OCI-M2 (cell line): Measurements from ENCODE around the gene PCP4L1.
"Not testable (repeated sequence)": the region's sequence is repeated elsewhere in the genome, so short reads cannot be mapped to it uniquely, and the experiment has no call there.

Experiments
- DNase-seq: peaks from one replicate; lab custom pipeline; 2025; ENCODE audit not compliant: unreplicated experiment; lab: John Stamatoyannopoulos, UW

Gene PCP4L1

DNA sequence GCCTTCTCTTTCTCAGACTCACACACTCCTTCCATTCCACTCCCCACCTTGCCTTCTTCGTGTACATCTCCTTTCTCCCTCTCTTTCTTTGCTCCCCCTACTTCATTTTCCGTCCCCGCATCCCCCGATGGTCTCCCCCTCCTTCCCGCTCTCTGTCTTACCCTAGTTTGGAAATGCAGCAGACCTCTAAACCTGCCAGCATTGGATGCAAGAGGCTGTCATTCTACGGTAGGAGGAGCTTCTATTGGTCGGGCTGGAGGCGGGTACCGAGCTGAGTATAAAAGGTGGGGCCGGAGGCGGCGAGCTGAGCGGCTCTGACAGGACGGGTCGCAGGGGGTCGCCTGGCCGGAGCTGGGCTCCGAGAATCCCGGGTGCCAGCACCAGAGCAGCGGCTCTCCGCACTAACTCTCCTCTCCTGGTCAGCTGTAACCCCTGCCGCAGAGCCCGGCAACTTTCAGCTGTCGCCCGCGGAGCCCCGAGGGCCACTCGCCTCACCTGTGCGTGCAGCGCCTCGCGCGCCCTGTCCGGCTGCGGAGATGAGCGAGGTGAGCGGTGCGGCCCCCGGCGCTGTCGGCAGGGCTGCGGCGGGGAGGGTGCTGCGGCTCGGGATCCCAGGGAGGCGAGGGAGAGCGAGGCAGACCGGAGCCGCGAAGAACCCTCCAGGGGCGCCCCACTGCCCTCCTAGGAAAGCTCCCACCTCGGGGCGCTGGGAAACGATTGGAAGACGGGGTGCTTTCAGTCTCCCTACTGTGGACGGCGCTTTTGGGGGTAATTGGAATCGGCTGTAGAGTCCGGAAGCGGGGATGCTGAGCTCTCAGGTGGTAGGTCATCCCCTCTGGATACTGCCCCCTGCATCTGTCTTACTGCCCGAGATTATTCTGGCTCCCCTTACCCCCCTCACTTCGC is at the start of gene PCP4L1:
Gene PCP4L1, plus strand, starts transcription at position 307 of the 906 bp plus-strand sequence. Its CDS starts 230 bp downstream, at position 537.
- DNase-seq = no peak

DNA sequence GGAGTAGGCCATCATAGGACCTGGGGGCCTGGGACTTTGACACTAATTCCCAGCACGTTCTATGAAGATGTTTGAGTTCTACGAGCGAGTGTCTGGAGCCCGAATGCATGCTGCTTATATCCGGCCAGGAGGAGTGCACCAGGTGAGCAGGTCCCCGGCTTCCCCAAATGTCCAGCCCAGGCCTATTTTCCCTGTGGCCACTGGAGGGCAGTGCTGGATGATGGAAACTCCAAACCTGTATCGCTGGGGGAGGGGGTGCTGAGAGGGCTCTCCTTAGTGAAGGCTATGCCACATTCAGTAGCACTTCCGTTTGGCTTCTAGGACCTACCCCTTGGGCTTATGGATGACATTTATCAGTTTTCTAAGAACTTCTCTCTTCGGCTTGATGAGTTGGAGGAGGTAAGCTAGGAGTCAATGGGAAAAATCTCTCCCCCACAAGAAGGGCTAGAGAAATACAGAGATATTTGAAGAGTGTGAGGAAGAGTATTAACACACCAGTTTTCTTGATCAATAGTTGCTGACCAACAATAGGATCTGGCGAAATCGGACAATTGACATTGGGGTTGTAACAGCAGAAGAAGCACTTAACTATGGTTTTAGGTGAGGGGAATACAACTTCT is 48.6 kb upstream of the PCP4L1 start:
- no peak for DNase-seq

DNA sequence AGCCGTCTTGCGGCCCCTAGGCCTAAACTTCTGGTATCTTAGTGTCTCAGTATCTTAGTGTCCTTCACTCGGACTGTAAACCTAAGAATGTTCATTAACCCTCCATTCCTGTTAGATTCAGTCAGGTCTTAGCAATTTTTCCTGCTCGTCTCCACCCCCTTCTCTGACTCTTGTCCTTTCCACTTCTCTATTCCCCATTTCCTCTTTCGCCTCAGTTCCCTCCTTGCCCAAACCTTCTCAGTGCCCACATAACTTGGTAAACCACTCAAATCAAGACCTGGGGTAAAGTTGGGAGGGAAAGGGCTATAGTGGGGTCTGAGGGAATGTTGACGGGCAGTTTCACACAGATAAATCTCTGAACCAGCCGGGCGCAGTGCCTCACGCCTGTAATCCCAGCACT is 44.2 kb upstream of the PCP4L1 start:
- no peak for DNase-seq

DNA sequence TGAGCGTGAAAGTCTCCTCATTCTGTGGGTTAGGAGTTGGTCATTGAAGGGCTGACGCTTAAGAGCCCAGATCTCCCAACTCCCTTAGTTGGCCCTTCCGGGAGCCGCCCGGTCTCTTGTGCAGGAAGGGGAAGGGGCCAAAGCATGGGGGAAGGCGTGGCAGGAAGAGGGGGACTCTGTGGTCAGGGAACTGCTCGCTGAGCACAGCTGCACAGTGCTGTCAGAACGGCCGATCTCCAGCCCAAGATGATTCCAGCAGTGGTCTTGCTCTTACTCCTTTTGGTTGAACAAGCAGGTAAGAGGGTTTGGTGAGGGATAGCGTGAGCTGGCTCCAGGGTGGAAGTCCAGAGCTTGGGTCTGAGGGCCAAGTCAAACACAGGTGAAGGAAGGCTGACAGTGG is 43.5 kb upstream of the PCP4L1 start, which contains the start of gene FCER1G:
Gene FCER1G, plus strand, starts transcription at position 220 of the 400 bp plus-strand sequence. Its CDS starts 27 bp downstream, at position 247.
- DNase-seq = no peak

DNA sequence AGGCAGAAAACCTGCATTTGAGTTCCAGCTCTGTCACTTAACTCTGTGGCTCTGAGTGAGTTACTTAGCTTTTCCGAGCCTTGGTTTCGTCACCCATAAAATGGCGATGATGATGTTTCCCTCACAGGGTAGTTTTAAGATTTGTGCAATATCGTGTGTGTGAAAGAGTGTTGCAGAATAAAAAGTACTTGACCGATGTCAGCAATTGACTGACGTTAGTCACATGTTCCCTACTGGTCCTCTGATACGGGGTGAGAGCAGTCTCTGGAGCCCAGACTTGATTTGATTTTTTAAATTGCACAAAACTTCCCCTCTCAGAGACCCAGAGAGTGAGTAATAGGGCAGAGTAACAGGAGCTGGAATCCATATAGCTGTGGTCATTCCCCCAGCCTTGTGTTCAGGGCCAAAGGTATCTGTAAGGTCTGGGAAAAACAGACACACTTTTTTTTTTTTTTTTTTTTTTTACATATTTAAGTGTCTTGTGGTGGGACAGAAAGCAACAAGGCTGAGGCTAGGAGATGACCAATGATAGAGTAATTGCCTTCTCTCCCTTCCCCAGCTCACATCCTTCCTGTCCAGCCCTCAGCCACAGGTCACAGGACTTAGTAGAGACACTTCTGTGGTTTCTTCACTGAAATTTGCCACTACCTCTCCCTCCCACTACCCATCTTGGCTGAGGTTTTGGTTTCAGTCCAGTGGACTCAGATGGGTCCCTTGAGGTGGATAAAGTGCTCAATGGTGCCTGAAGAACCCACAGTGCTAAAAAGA is 41.4 kb upstream of the PCP4L1 start:
- no peak for DNase-seq

DNA sequence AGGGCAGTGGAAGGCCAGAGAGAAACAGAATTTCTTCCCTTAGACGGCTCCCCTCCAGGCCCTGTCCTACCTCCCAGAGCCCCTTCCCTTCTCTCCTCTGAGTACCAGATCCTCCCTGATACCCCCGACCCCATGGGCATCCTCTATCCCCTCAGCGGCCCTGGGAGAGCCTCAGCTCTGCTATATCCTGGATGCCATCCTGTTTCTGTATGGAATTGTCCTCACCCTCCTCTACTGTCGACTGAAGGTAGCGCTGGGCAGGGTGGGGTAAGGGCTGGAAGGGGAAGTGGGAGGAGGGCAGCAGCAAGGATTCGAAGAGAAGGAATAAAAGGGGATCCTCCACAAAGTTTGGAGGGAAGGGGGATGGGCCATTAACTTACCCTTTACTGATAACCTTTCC is 40.7 kb upstream of the PCP4L1 start:
- DNase-seq = no peak

DNA sequence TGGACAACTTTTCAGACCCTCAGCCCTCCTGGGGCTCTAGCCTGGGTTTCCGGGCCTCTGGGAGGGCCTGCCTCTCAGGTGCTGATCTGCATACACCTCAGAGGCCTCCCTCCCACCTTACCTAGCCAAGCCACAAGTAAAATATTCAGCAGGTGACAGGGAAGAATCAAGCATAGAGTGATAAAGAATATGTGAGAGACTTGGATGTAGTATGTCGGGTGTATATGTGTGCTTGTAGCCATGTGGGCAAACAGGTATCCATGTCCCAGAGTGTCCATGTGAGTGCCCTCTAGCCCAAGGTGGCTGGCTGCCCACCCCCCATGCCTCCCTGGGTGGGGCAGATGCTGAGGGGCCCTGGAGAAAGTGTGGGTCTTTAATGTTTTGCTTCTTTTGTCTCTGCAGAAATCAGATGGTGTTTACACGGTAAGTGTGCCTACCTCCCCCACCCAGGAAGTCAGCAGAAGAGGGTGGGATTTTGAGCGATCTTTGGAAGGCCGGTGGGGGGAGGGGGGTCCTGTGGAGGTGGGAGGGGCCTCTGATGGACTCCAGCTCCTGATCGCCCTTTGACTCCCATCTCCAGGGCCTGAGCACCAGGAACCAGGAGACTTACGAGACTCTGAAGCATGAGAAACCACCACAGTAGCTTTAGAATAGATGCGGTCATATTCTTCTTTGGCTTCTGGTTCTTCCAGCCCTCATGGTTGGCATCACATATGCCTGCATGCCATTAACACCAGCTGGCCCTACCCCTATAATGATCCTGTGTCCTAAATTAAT is 40.1 kb upstream of the PCP4L1 start:
- DNase-seq = no peak

DNA sequence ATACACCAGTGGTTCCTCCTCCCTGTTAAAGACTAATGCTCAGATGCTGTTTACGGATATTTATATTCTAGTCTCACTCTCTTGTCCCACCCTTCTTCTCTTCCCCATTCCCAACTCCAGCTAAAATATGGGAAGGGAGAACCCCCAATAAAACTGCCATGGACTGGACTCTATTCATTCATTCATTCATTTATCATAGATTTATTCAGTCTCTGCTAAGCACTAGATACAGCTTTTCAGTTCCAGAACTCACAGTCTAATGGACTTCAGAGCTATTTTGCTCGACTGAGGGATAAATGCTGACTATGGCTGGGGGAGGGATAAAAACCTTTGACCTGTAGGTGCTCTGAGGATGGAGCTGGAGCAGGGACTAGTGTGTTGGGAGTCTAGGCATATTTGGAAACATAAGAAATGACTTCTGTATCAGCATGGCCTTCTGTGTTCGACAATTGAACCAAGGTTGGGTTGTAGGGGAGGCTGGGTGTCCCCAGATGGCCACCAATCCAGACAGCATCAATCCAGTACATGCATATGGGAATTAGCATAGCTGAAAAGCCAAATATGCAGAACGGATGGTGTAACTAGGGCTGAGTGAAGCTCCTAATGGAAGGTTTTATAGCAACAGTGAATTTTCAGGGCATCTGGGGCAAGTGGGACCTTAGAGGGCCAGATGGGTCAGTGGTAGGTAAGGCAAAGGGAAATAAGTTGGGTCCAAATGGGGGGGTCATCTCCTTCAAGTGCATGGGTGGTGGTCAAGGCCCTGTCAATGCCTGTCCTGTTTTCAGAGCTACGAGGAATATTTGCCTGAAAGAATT is 39.3 kb upstream of the PCP4L1 start:
- DNase-seq = no peak

DNA sequence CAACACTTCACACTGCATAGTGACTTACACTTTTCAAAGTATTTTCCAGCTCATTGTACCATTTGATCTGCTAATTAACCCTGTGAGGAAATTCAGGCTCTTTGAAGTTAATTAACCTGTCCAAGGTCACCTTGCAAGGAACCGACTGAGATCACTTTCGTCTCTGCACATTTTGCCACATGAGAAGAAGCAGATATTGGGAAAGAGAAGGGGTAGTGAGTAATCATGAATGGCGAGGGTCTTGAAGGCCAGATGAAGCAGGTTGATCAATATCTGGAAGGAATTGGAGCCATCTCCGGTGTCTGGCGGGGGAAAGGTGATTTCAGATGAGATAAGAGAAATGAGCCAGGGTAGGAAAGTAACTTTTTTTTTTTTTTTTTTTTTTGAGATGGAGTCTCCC is 38.5 kb upstream of the PCP4L1 start:
- DNase-seq = no peak

DNA sequence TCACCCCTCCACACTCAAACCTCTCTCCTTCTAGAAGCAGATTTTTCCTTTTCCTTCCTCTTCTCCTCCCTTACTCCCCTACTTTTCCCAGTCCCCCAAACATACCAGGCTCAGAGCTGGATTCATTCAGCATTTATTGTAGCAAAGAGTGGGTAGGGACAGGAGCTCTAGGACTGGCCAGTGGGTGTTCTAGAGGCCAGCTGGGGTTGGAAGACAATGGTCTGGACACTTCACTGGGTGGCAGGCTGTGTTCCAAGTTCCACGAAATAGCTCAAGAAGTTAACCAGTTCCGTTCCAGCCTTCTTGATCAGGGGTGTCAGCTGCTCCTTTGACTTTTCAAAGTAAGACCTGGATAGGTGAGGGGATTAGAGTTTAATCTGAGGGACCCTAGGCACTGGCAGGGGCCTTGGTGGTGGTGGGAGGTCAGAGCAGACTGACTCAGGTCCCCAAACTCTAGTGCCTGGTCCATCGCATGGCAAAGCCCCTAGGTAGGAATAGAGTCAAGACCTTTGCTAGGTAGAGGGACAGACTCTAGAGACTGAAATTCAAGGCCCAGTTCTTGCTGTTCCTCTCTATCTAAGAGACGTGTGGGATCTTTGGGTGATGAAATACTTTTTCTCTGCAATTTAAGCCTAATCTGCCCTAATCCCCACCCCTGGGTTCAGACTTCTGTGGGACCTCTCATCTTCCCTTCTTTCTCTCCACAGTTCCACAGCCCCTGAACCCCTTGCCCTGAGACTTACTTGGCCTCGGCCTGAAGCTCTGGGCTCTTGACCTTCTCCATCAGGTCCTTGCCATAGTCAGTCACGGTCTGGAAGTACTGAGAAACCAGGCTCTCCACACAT is 36.1 kb upstream of the PCP4L1 start:
- DNase-seq = no peak

DNA sequence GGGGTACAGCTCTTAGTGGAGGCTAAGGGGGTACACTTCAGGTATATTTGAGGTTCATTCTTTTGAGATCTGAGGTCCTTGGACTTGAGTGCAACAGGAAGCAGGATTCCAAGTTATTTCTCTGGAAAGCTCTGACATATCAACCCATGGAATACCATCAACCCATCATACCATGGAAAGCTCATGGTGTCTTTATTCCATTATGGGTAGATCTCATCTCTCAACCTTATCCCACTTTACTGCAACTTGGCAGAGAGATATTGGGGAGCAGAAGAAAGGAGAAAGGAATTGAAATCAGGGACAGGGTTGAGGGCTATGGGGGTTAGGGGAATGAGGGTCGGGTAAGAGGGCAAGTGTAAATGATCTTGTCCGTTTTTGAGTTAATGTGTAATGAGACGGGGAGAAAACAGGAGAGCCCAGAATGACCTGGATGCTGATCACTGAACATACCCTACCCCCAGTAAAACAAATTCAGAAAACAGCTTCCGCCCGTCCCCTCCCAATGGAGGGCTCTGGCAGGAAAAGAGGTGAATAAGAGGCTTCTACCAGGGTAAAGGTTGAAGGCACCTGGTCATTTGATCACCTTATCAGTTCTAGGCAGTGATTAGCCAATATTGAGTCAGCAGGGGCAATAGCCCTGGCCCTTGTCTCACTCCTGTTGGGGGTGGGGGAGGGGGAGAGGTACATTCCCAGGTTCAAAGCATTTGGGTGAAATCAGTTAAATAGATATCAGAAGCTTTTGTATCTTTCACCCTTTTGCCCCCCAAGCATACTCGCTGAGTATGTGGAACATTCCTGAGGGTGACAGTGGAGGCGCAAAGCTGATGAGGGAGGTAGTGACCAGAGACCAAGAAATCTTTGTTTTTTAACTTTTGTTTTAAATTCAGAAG is 34.5 kb upstream of the PCP4L1 start:
- DNase-seq = no peak

DNA sequence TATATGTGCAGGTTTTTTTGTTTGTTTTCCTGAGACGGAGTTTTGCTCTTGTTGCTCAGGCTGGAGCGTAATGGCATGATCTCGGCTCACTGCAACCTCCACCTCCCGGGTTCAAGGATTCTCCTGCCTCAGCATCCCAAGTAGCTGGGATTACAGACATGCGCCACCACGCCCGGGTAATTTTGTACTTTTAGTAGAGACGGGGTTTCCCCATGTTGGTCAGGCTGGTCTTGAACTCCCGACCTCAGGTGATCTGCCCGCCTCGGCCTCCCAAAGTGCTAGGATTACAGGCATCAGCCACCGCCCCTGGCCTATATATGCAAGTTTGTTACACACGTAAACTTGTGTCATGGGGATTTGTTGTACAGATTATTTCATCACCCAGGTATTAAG is 33.9 kb upstream of the PCP4L1 start:
- not testable (repeated sequence) for DNase-seq

DNA sequence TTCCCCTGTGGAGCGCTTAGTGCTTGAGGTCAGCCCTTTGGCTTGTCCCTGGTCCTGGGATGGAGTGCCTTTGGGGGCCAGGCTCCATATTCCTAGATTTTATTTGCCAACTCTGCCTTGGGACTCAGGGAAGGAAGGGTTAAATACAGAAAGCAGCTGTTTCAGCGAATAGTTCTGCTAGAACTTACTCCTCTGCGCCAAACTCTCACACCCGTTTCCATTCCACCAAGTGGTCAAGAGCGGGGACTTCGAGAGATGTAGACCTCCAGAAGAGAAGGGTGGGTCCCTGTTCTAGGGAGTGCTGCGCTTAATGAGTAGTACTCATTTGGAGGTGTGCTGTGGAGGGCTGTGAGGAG is 33.4 kb upstream of the PCP4L1 start:
- no peak for DNase-seq

DNA sequence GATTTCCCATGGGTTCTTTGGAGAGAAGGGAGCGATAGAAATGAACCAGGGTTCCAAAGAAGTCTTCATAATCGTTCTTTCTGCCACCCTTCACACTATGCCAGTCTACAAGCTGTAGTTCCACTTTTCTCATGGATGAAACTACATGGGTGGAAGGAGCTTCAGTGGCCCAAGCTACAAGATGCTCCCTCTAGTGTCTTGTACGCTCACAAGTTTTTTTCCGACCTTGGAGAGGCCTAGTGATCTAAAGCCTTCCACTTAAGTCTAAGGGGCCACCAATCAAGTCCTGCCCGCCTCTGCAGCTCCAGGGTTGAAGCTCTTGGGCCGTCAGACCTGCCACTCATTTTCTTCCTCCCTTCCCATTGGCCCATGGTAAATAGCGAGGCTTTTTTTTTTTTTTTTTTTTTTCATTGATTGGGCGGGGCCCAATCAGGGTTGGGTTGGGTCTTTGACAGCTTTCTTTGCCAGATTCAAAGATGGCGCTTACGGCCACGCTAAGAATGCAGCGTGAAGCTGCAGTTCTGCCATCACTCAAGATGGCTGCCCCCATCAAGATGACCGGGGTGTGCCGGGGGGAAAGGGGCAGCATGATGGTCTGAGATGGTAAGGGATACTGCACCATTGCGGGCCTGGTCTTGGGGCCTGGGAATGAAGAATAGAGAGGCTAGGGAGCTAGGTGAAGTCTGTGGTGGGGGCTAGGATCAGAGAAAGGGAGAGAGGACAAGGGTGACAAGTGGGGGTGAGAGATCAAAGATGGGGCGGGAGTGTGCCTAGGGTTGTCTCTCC is 32.8 kb upstream of the PCP4L1 start, which contains the start of gene TOMM40L:
Gene TOMM40L, plus strand, starts transcription at position 527 of the 786 bp plus-strand sequence. CDS start 430 bp downstream, outside the sequence.
- peak; percentile 84 for DNase-seq

DNA sequence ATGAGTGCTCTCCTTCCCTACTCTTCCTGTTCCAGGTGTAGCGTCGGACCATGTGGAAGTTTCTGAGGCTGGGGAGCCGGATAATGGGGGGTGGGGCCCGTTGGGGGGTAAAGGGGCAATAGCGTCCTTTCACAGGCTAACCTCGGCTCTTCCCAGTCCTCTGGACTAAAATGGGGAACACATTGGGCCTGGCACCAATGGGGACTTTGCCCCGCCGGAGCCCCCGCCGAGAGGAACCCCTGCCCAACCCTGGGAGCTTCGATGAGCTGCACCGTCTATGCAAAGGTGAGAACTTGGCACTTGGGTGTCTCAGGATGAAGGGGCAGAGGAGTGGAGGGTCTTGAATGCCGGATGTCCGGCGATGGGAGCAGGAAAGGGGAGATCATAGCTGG is 32.2 kb upstream of the PCP4L1 start:
- DNase-seq = no peak

DNA sequence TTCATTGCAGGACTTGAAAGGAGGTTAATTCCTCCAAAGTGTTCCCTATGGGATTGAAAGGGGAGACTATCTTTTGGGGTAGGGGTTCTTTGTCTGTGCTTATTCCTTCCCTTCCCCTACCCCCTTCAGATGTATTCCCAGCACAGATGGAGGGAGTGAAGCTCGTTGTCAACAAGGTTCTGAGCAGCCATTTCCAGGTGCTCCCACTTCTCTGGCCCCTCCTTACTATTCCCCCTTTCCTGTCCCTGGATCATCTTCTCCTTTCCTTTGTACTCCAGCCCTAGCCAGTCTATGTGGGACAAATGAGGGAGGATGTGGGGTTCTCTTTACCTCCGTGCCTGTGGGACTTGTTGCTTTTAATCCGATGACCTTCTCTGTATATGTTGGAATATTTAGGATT is 31.8 kb upstream of the PCP4L1 start:
- no peak for DNase-seq

DNA sequence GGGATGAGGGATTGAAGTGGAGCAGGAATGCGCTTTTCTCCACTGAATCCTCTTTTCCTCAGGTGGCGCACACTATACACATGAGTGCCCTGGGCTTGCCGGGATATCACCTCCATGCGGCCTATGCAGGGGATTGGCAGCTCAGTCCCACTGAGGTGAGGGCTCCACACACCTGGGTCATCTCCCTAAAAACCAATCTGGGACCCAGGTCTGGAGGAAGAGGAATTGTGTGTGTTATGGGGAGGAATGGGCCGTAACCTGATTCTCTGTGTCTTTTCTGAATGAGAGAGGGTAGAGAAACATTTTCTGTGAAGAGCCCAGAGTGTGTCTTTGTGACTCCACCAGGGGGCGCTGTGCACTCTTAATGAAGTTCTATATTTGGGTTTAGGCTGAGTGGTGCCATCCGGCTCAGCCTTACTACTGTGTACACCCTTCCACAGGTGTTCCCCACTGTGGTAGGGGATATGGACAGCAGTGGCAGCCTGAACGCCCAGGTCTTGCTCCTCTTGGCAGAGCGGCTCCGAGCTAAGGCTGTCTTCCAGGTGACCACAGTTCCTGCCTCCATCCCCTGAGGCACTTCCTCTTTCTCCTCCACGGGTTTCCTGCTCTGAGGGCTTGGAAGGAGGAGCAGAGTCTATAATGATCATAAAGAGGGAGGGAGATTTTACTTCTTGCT is 31.2 kb upstream of the PCP4L1 start:
- peak; percentile 30 for DNase-seq
